Renal cortical epithelial cell (primary cell): ENCODE data around the gene ZAP70. TPM values are rescaled to one million over a fixed set of nuclear protein-coding genes. Genes with fewer than 3 reads are reported as not detected.

Experiments used
- DNase-seq: peaks from one replicate; pipeline ENCODE4 v3.0.0-alpha.2; 2011; ENCODE audit warnings: low read depth
- total RNA-seq: library from RNA; depleted of rRNA; stranded (reverse); fragments of >200 nt; gene quantifications from 2 replicates; pipeline ENCODE4 v1.2.3, GENCODE V29; 2014

The ZAP70 gene
- total RNA-seq, 1 donor from 2014 or later, result not detected

DNA sequence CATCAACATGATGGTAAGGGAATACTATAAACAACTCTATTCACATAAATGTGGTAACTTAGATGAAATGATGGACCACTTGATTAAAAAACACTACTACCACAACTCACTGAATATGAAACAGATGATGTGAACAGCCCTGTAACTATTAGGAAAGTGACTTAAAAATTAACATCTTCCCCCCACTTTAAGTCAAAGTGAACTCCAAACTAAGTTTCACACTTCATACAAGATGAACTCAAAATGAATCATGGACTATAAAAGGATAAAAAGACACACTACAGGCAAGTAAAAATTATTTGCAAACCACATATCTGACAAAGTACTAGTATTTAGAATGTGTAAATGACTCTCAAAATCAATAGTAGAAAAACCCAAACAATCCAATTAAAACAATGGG lies 71.6 kb downstream of the ZAP70 start:
- DNase-seq, result no peak

DNA sequence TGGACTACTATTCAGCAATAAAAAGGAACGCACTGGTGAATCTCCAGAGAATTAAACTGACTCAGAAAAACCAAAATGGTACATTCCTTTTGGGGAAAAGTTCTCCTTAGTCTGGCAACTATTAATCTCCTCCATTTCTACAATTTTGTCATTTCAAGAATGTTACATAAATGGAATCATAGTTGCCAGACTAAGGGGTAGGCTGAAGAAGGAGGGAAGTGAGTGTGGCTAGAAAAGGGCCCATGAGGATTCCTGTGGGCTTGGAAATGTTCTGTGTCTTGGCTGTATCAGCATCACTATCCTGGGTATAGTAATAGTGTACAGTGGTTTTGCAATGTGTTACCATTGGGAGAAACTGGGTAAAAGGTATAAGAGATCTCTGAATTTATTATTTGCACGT lies 72.4 kb downstream of the ZAP70 start:
- no peak for DNase-seq

- no peak for DNase-seq
Measured at GRCh38 chr2:97788986-97789644, 75.7 kb downstream of the ZAP70 start.

Other genes starting within 250 kb of the ZAP70 start
- 16.0 and 38.1 TPM in 2 replicates for gene ANKRD36B, start 123.7 kb upstream of the ZAP70 start, total RNA-seq
- gene COX5B, start 67.5 kb upstream of the ZAP70 start, total RNA-seq, result 143 and 359 TPM in 2 replicates
- gene ACTR1B, start 49.5 kb upstream of the ZAP70 start, total RNA-seq, result 75.3 and 89.3 TPM in 2 replicates
- 0.17 and 3.9 TPM in 2 replicates for gene C2orf92, start 43.9 kb upstream of the ZAP70 start, total RNA-seq